ENCODE results near the gene C11orf98.

DNA sequence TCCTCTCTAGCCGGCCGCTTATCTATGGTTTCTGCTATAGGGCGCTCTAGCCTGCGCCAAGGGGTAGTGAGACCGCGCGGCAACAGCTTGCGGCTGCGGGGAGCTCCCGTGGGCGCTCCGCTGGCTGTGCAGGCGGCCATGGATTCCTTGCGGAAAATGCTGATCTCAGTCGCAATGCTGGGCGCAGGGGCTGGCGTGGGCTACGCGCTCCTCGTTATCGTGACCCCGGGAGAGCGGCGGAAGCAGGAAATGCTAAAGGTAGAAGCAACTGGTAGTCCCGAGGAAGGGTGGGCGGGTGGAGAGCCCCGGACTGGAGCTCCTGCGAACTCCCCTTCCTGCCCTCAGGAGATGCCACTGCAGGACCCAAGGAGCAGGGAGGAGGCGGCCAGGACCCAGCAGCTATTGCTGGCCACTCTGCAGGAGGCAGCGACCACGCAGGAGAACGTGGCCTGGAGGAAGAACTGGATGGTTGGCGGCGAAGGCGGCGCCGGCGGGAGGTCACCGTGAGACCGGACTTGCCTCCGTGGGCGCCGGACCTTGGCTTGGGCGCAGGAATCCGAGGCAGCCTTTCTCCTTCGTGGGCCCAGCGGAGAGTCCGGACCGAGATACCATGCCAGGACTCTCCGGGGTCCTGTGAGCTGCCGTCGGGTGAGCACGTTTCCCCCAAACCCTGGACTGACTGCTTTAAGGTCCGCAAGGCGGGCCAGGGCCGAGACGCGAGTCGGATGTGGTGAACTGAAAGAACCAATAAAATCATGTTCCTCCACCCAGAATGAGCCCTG lies 6.8 kb upstream of the C11orf98 start, which contains the start of the genes LBHD1 and UQCC3:
- TF ChIP-seq, protein P1, sequence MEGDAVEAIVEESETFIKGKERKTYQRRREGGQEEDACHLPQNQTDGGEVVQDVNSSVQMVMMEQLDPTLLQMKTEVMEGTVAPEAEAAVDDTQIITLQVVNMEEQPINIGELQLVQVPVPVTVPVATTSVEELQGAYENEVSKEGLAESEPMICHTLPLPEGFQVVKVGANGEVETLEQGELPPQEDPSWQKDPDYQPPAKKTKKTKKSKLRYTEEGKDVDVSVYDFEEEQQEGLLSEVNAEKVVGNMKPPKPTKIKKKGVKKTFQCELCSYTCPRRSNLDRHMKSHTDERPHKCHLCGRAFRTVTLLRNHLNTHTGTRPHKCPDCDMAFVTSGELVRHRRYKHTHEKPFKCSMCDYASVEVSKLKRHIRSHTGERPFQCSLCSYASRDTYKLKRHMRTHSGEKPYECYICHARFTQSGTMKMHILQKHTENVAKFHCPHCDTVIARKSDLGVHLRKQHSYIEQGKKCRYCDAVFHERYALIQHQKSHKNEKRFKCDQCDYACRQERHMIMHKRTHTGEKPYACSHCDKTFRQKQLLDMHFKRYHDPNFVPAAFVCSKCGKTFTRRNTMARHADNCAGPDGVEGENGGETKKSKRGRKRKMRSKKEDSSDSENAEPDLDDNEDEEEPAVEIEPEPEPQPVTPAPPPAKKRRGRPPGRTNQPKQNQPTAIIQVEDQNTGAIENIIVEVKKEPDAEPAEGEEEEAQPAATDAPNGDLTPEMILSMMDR (IDR thresholded peaks at IDR 0.05), result no peak
- TF ChIP-seq POLR2A (IDR thresholded peaks at IDR 0.05), result peak; percentile 56 to 73

All from Peyer's patch (tissue), 4 donors.